ENCODE measurements around the gene BMPR1B. TPM values are rescaled to one million over a fixed set of nuclear protein-coding genes. Genes with fewer than 3 reads are reported as not detected.
A peak's percentile ranks its signal among the peaks of the same experiment; 100 is the strongest.

BMPR1B gene
- 0.90 and 1.1 TPM in 2 replicates for total RNA-seq (2012; rRNA removed)
- 0.19 and 0.24 TPM in 2 replicates for polyA plus RNA-seq (2012; rRNA removed)
- polyA plus RNA-seq (2012; cell fraction: cytosol; rRNA removed): 0.05 and 0.15 TPM in 2 replicates
- 0.02 and 0.26 TPM in 2 replicates for polyA plus RNA-seq (2012; cell fraction: nucleus; rRNA removed; ENCODE audit: low replicate concordance)
- Bru-seq, nascent RNA: percentile 44 among the genes with signal in this experiment
- percentile 31 among the genes with signal in this experiment for BruChase-seq, experiment 1, labeled RNA remaining after a 6-hour chase
- percentile 39 among the genes with signal in this experiment for BruChase-seq, experiment 2, labeled RNA remaining after a 2-hour chase
- long read RNA-seq, partial matches to known transcripts: 0 of 1 reads
- long read RNA-seq, other reads (novel, unspliced or antisense): 1 of 1 reads

- no peak for TF ChIP-seq NFE2L2 (IDR thresholded peaks at IDR 0.05; ENCODE audit: low read depth, low read length)
- TF ChIP-seq CTCF (conservative IDR thresholded peaks at IDR 0.05; ENCODE audit: low read depth, low read length): 0 out of 2 replicates have a peak, but pooled peaks have one; percentile 21
- Histone ChIP-seq H3K9me3 (ENCODE audit: control insufficient read depth, insufficient read depth, low read length) (no peaks in the 10 kb centered on the region), H4K91ac (ENCODE audit: insufficient read depth, low read depth, low read length) (no peak within 1 kb of the TSS), H2AK9ac (replicated peaks; ENCODE audit: low read depth, low read length, poor library complexity) (peak within 1 kb of the TSS; percentile 2), H4K8ac (ENCODE audit: low read depth in 2 of 2, low read length in 2 of 2) (peak within 1 kb of the TSS in 1 of 2 experiments; percentile 35; a peak in 1 of 4 replicates), H3K14ac (replicated peaks; ENCODE audit: low read depth, low read length) (0 out of 2 replicates have a peak within 1 kb of the TSS, but pooled peaks have one; percentile 14), H3K4me2 (ENCODE audit: low read depth, low read length) (peak within 1 kb of the TSS; percentile 89), H4K20me1 (ENCODE audit: insufficient read depth, low read length) (no peaks in the 10 kb centered on the region), H3K56ac (ENCODE audit: extremely low read depth, insufficient read depth, low read length) (peak within 1 kb of the TSS; percentile 19; the same call in 1 of the 2 replicates), H2BK20ac (ENCODE audit: low read depth, low read length) (no peak within 1 kb of the TSS), H2AFZ (replicated peaks; ENCODE audit: low read length, poor library complexity) (peak within 1 kb of the TSS; percentile 84), H3K4me3 (ENCODE audit: insufficient read depth, low read depth, low read length) (peak within 1 kb of the TSS; percentile 42), H2BK120ac (ENCODE audit: low read depth, low read length) (peak within 1 kb of the TSS; percentile 45), H3K4me1 (ENCODE audit: control insufficient read depth, insufficient read depth, low read length) (no peaks in the 10 kb centered on the region), H3K79me1 (ENCODE audit: low read depth in 1 of 2, low read length in 2 of 2) (no peaks in the 10 kb centered on the region), H3K9me1 (ENCODE audit: insufficient read depth, low read length) (no peaks in the 10 kb centered on the region), H2BK5ac (ENCODE audit: low read depth, low read length, poor library complexity, severe bottlenecking) (no peak within 1 kb of the TSS), H3K9ac (ENCODE audit: low read depth, low read length) (peak within 1 kb of the TSS; percentile 4; the same call in 1 of the 2 replicates), H3K27me3 (ENCODE audit: control insufficient read depth, insufficient read depth, low read length) (peaks cover 33% of the 10 kb centered on the region), H3K36me3 (ENCODE audit: control insufficient read depth, insufficient read depth, low read length) (no peaks in the 10 kb centered on the region), H3K18ac (ENCODE audit: low read depth, low read length) (no peak within 1 kb of the TSS; the same call in 1 of the 2 replicates), H2AK5ac (ENCODE audit: low read depth, low read length) (no peak within 1 kb of the TSS), H4K5ac (ENCODE audit: low read depth, low read length) (no peak within 1 kb of the TSS), H3K27ac (ENCODE audit: insufficient read depth, low read length) (no peak within 1 kb of the TSS; the same call in 1 of the 2 replicates), H3K23ac (ENCODE audit: low read depth, low read length) (peak within 1 kb of the TSS; percentile 63), H3K4ac (ENCODE audit: low read depth, low read length) (no peak within 1 kb of the TSS), H2BK15ac (ENCODE audit: low read depth, low read length) (peak within 1 kb of the TSS; percentile 63; the same call in 1 of the 3 replicates)
- 0% methylated on average over 3 of the region's 77 CpGs; no CpG with 5 or more reads in 1 of the 2 experiments for WGBS, 2 experiments (ENCODE audit: extremely low coverage in 2 of 2, insufficient read length in 1 of 2)
- ChIA-PET CTCF (interaction anchor here (0.6 to 1.1 kb wide), 5 partner anchors 43 to 292 kb away, joined by 3 to 6 read pairs (median 4); no protein-coding TSS in a partner anchor), POLR2A (ENCODE audit: unreplicated experiment) (interaction anchor here (0.7 kb wide), 2 partner anchors 74 to 137 kb away, joined by 4 to 10 read pairs; no protein-coding TSS in a partner anchor)
- ATAC-seq (ENCODE audit: low read depth) (peak; percentile 74), DNase-seq (peak; percentile 67)
- no TSS peak for BruUV-seq (replicated peaks)
- in situ Hi-C loops (cut with MboI; ENCODE audit: low sequenced_read_pairs) (loop anchor here (25.0 kb wide), 1 partner anchor 355 kb away; no protein-coding TSS in a partner anchor), intact Hi-C loops (cut with micrococcal nuclease) (loop anchor here (1.0 to 5.0 kb wide), 4 partner anchors 123 to 368 kb away; no protein-coding TSS in a partner anchor), dilution Hi-C loops (cut with HindIII; ENCODE audit: low sequenced_read_pairs, unreplicated experiment) (no loop called here)
These were observed at the start of gene BMPR1B for GRCh38 chr4:94757192-94758140. Gene BMPR1B (plus strand): TSS chr4:94757955. CDS start chr4:95104425, 346,470 bp downstream.

All from IMR-90 (cell line).